Activated T-helper 2 cell treated with anti-CD3 and anti-CD28 coated beads, Interferon-gamma antibody, Interleukin-2, Interleukin-4, amounts not matched to agents 10 μg/mL and 5 μg/mL and 100 μg/mL, durations not matched to agents 14 hours and 24 hours and 36 hours (primary cell): Measurements from ENCODE around the gene KRT78. TPM values are rescaled to one million over a fixed set of nuclear protein-coding genes. Genes with fewer than 3 reads are reported as not detected.

Experiments used
- DNase-seq: peaks from one replicate; pipeline ENCODE4 v3.0.0; 2021; ENCODE audit warnings: low spot score
- H3K27ac Mint-ChIP-seq: one replicate; pipeline ENCODE4 v1.8.0; 2021; ENCODE audit warnings: mixed read lengths
- H3K27me3 Mint-ChIP-seq: one replicate; pipeline ENCODE4 v1.8.0; 2021; ENCODE audit warnings: low read depth, mixed read lengths
- H3K36me3 Mint-ChIP-seq: one replicate; pipeline ENCODE4 v1.8.0; 2021; ENCODE audit warnings: low read depth, mixed read lengths
- H3K4me1 Mint-ChIP-seq: one replicate; pipeline ENCODE4 v1.8.0; 2021; ENCODE audit warnings: low read depth, mixed read lengths
- H3K4me3 Mint-ChIP-seq: one replicate; pipeline ENCODE4 v1.8.0; 2021; ENCODE audit warnings: low read depth, mild to moderate bottlenecking, moderate library complexity, mixed read lengths
- H3K9me3 Mint-ChIP-seq: one replicate; pipeline ENCODE4 v1.8.0; 2021; ENCODE audit warnings: mixed read lengths
- intact Hi-C: fragments of 100-400 bp; cut with micrococcal nuclease; formaldehyde crosslinking; loops from one replicate; pipeline ENCODE4 v1.15.1; 2023
- total RNA-seq: library from RNA; stranded (reverse); gene quantifications from 2 replicates; pipeline ENCODE4 v1.2.3, GENCODE V29; 2022

The KRT78 gene
- total RNA-seq, 1 donor from 2014 or later = not detected

DNA sequence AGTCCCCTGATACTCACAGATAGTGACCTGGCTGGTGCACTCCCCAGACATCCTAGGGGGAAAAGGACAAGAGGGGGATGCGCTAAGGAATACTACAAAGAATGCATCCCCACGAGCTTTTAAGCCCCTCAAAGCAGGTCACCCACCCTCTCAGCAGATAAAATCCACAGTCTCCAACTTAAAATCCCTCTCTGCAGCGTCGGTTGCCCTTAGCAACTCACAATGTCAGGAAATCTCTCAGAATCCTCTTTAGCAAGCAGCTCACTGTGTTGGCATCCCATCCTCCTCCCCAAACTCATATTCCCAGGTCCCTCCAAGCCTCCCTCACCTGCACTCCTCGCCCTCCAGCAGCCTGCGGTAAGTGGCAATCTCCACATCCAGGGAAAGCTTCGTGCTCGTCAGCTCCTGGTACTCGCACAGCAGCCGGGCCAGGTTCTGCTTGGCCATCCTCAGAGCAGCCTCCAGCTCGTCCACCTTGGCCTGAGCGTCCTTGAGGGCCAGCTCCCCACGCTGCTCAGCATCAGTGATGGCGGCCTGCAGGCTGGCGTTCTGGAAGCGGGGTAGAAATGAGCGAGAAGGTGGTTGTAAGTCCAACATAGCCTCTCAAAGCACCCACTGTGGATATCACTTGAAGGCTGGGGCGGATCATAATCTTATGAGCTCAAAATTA lies 9.2 kb downstream of the KRT78 start:
- Mint-ChIP-seq H3K36me3 (no peaks in the 10 kb centered on the region), H3K9me3 (no peaks in the 10 kb centered on the region), H3K4me3 (no peak overlapping the region), H3K27ac (no peak overlapping the region), H3K4me1 (peaks cover 27% of the 10 kb centered on the region), H3K27me3 (peaks cover 6% of the 10 kb centered on the region)
- DNase-seq = no peak
- intact Hi-C loops = no loop called here

DNA sequence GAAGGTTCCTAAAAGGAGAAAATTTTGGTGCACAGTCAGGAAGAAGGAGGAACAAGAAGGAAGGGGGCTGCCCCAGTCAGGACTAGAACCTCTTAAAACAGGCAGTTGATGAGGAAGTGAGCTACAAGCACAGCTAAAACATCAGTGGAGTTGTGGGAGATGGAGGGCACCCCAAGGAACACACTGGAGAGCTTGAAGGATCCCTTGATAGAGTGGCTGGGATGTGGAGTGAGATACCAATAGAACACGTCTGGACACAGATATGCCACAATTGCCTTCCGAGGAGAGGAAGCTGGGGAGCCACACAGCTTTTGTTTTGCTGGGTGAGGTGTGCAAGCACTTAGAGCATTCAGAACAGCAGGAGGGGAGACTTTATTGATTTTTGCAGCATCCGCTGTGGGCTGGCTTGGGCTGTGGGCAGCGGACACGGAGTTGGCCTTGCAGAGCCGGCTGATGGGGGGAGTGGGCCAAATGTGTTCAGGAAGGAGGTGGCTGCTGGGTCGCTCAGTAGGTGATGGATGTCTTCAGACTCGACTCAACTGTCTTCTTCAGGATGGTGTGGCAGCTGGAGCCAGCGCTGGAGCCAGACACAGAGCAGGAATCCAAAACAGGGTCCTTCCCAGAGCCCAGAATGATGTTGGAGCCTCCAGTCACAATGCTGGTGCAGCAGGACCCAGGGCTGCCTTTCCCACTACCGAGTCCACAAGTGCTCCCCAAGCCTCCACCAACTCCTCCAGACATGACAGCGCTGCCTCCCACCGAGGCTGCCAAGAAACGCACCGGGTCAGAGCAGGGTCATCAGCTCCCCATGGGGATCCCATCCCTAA lies 10.0 kb downstream of the KRT78 start:
- intact Hi-C loops = no loop called here
- Mint-ChIP-seq H3K36me3 (no peaks in the 10 kb centered on the region), H3K4me3 (no peak overlapping the region), H3K9me3 (no peaks in the 10 kb centered on the region), H3K27ac (no peak overlapping the region), H3K27me3 (peaks cover 6% of the 10 kb centered on the region), H3K4me1 (peaks cover 27% of the 10 kb centered on the region)
- DNase-seq = no peak

DNA sequence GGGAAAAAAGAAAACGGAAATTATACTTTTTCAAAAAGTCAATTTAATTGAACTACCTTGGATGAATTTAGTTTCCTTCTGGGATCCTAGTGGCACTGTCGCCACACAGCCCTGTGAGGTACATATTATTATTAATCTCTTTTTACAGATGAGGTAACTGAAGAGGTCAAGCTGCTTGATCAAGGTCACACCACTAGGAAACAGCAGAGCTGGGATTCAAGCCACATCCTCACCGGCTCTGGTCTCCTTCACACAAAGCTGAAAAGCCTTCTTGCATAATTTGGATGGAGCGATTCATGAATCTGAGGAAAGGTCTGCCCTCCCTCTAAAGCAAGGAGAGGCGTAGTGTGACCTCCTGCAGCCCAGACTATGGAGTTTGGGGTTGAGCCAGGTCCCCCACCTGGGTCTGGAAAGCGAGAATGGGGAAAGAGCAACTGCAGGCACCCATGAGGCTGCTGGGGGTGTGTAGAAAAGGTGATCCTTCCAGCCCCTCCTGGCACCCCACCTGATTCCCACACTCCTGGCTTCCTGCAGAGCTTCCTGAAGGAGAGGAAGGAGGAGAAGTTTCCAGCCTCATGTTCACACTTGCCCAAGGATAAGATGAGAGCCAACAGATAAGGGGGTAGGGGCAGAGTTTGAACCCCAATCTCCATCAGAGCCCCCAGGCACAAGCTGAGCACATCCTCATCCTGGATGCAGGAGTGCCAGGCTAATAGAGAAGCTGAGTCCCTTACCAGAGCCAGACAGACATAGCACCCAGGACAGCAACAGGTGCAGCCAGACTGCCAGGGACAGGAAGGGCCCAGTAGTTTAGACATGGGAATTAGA lies 10.8 kb downstream of the KRT78 start:
- no peaks in the 10 kb centered on the region for H3K36me3 Mint-ChIP-seq
- H3K27ac Mint-ChIP-seq = no peak overlapping the region
- no peak overlapping the region for H3K4me3 Mint-ChIP-seq
- peaks cover 27% of the 10 kb centered on the region for H3K4me1 Mint-ChIP-seq
- H3K27me3 Mint-ChIP-seq = peaks cover 6% of the 10 kb centered on the region
- no peaks in the 10 kb centered on the region for H3K9me3 Mint-ChIP-seq
- DNase-seq = no peak
- intact Hi-C loops = no loop called here

DNA sequence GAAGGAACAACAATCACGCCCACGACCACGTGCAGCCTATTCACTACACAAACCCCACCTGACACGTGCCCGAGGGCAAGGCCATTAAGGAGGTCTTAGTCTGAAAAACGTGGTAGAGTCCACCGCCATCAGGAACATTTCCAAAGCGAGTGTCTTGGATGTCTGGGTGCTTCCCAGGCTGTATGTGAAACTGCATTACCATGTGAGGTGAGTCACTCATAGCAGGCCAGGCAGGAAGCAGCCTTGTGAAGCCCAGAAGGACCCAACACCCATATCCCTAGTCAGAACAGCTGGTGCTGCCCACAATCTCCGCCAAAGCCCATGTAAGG lies 11.4 kb downstream of the KRT78 start:
- intact Hi-C loops = no loop called here

DNA sequence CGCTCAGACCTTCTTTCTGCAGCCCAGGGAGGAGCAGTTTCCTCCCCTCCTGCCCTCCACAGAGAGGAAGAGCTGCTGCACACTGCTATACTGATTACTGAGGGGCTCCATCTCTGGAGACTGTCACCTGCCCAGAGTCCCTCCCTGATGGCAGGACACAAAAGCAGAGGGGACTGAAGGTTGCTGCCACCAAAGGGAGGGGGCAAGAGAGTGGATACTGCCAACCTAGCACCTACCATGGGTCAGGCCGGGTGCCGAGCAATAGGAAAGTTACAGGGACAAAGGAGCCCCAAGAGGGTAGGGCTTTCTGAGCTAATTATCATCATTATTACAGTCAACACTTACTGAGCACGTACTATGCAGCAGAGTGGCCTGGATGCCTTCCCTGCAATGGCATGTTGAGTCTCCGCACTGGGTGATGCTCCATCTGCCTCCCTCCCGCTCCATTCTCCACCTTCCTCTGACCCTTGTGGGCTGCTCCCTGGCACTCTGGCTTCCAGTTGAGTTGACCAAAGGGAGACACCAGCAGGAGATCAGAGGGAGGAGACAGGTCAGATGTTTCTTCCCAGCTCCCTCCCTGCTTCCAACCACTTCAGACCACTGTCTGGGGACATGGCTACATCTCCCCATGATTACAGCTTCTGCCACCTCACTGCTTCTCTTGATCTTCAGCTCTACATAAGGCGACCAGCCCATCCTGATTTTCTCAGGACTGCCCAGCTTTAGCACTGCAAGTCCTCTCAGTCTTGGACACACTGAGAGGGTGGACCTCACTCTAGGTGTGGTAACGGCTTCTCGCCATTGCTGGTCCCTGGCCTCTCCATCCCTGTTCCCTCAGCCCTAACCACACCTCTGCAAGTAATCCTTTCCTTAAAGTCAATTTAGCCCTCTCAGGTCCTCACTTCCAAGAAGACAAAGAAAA lies 12.0 kb downstream of the KRT78 start:
- Mint-ChIP-seq H3K4me3 (no peak overlapping the region), H3K27me3 (peaks cover 6% of the 10 kb centered on the region), H3K36me3 (no peaks in the 10 kb centered on the region), H3K9me3 (no peaks in the 10 kb centered on the region), H3K4me1 (peaks cover 25% of the 10 kb centered on the region), H3K27ac (peak overlapping the region; percentile 69)
- intact Hi-C loops = no loop called here
- no peak for DNase-seq

More for the DNA sequence above, 11.4 kb downstream of the KRT78 start:
- H3K36me3 Mint-ChIP-seq = no peaks in the 10 kb centered on the region
- H3K27me3 Mint-ChIP-seq = peaks cover 6% of the 10 kb centered on the region
- H3K27ac Mint-ChIP-seq = peak overlapping the region; percentile 60
- no peak for DNase-seq
- H3K4me1 Mint-ChIP-seq = peaks cover 26% of the 10 kb centered on the region
- no peak overlapping the region for H3K4me3 Mint-ChIP-seq
- H3K9me3 Mint-ChIP-seq = no peaks in the 10 kb centered on the region

DNA sequence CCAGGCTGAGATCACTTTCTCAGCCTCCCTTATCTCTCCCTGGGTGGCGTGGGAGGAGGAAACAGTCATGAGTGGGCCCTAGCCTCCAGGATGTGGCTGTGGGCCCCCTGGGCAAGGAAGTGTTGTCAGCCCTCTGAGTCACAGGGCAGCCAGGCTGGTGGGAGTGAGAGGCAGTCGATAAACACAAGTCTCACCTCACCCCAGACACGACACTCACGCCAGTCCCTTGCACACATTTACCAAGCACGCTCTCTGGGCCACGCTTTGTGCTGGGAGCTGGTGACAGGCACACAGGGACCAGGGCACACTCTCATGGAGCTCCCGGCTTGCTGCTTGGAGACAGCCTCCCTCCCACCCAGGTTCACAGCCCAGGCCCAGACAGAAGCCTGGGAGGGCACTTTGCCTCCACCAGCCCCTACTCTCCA lies 12.7 kb downstream of the KRT78 start:
- Mint-ChIP-seq H3K36me3 (no peaks in the 10 kb centered on the region), H3K27me3 (peaks cover 6% of the 10 kb centered on the region), H3K4me3 (no peak overlapping the region), H3K9me3 (no peaks in the 10 kb centered on the region), H3K27ac (peak overlapping the region; percentile 69), H3K4me1 (peaks cover 25% of the 10 kb centered on the region)
- DNase-seq = no peak
- intact Hi-C loops = no loop called here

DNA sequence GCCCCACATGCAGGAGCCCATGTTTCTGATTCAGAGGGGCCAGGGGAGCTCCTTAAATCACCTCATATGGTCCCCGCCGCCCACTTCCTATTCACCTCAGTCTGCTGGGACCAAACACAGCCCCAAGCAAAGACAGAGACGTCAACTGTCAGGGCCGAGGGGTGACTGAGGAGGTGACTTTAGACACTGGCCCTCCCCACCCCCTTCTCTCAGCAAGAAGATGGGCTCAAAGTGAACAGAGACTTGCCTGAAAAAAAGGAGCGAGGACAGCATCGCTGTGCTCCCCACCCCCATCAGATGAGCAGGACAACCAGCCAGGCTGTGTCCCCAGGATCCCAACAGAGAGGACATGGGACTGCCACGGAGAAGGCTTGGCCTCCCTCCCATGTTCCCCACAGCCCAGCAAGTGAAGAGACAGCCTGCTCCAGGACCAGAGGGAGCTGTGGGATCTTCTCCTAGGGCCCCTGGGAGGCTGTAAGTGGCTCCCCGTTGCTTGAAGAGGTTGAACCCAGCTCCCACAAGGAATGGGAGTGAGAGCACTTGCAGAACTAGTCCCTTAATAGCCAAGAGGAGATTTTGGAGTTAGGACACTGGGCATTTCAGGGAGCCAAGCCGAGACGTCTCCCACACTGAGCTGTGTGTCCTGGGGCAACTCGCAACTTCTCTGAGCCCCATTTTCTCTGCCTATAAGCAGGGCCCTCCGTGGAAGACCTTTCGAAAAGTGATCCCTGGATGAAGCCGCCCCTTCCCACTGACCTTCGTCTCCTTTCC lies 13.3 kb downstream of the KRT78 start:
- Mint-ChIP-seq H3K27ac (peak overlapping the region; percentile 69), H3K4me1 (peaks cover 25% of the 10 kb centered on the region)
- intact Hi-C loops = no loop called here

DNA sequence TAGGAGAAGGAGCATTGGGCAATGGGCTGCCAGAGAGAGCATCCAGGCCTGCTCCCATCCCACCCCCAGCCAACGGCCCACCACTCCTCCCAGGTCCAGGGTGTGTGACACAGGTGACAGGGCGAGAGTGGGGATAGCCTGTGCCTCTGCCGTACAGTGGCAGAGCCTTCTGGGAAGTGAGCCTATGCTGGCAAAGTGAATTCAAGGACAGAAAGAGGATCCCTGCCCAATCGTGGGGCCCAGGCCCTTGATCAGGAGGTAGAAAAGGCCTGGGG lies 14.1 kb downstream of the KRT78 start:
- H3K4me1 Mint-ChIP-seq = peaks cover 25% of the 10 kb centered on the region
- no peak overlapping the region for H3K27ac Mint-ChIP-seq
- DNase-seq = no peak
- peaks cover 3% of the 10 kb centered on the region for H3K27me3 Mint-ChIP-seq
- intact Hi-C loops = no loop called here
- H3K9me3 Mint-ChIP-seq = no peaks in the 10 kb centered on the region
- no peaks in the 10 kb centered on the region for H3K36me3 Mint-ChIP-seq
- no peak overlapping the region for H3K4me3 Mint-ChIP-seq

More for the DNA sequence above, 13.3 kb downstream of the KRT78 start:
- Mint-ChIP-seq H3K27me3 (peaks cover 6% of the 10 kb centered on the region), H3K4me3 (no peak overlapping the region), H3K9me3 (no peaks in the 10 kb centered on the region), H3K36me3 (no peaks in the 10 kb centered on the region)
- no peak for DNase-seq

DNA sequence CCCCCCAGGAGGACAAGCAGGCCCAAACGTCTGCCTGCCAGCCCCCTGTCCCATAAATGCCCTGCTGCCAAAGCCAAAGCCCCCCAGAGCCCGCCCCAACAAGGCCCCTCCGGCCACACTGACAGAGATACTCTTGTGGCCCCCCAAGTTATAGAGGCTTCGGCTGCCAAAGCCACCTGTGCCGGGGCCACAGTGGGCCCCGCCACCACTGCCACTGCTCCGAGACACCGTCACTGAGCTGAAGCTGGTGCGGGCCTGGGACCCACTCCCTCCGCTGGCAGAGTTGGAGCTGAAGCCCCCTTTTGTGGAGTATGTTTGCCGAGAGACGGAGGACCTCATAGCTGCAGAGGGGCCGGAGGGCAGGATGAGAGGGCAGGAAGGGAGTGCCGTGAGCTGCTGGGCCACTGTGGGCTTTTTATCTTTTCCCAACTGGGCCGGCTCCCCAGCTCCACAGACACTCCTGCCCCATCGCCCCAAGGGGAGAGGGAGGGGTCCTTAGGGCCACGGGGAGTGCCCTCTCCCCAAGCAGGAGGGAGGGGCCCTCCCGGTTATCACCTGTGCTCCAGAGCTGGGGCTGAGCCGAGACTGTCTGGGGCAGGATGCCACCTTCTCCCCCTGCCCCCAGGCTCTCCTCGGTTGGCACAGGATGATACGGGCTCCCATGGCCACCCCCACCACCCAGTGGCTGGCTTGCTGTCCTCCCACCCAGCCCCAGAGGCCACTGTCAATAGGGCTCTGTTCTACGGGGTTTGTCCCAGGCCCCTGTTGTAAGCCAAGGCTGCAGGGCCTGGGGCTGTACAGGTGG lies 14.7 kb downstream of the KRT78 start, which contains the start of gene KRT79:
TSS of gene KRT79 (minus strand) at position 390 of the 805 bp plus-strand sequence. CDS start at position 339, 51 bp downstream.
- Mint-ChIP-seq H3K9me3 (no peaks in the 10 kb centered on the region), H3K4me1 (peaks cover 27% of the 10 kb centered on the region), H3K27me3 (peaks cover 3% of the 10 kb centered on the region)

DNA sequence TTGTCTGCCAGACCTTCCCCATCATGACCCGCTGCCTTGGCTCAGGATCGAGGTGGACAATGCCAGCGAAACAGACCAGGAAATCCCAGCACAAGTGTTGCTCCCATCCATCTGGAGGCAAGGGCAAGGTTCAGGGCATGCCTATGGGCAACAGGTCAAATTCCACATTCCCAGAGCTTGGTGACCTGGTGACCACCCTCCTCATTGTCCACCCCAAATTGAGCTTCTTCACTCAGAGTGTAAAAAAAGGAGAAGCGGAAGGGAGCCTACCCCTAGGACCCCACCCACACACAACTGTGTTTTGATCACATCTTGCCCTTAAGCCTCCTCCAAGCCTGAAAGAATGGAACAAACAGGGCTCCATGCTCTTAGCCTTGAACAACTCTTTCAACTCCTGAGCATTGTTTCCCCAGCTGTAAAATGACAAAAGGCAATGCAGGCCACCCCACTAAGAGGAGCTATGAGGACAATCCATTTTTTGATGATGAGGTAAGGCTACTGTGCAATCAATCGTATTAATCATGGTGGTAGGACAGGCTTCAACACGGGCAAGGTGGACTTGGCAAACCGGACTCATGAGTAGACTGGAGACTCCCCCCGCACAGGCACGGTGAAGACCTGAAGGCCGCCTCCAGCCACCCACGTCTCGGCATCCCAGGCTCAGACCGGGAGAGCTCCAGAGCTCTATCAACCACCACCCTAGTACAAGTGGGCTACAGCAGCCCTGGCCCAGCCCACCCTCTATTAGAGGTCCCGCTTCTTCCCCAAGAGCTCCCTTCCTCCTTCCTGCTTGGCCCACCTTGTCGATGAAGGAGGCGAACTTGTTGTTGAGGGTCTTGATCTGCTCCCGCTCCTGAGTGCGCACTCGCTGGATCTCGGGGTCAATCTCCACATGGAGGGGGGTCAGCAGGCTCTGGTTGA lies 15.5 kb downstream of the KRT78 start:
- H3K36me3 Mint-ChIP-seq = no peaks in the 10 kb centered on the region

More for the DNA sequence above, 14.7 kb downstream of the KRT78 start, which contains the start of gene KRT79:
- Mint-ChIP-seq H3K4me3 (no peak within 1 kb of the TSS), H3K36me3 (no peaks in the 10 kb centered on the region), H3K27ac (no peak within 1 kb of the TSS)
- no peak for DNase-seq
- intact Hi-C loops = no loop called here

More for the DNA sequence above, 15.5 kb downstream of the KRT78 start:
- intact Hi-C loops = no loop called here
- Mint-ChIP-seq H3K27me3 (no peaks in the 10 kb centered on the region), H3K27ac (no peak overlapping the region), H3K4me1 (peaks cover 32% of the 10 kb centered on the region), H3K9me3 (no peaks in the 10 kb centered on the region), H3K4me3 (no peak overlapping the region)
- DNase-seq = no peak
